Muscle of arm (tissue), 12 donors: ENCODE results near the gene MARS1. TPM values are rescaled to one million over a fixed set of nuclear protein-coding genes. Genes with fewer than 3 reads are reported as not detected.

Experiments
- polyA plus RNA-seq, 12 donors: library from polyadenylated mRNA; unstranded; fragments of 120-200 nt; gene quantifications; one replicate each; pipeline ENCODE4 v1.2.1, GENCODE V29; 2013; ENCODE audit not compliant: insufficient read length in 12 of 12

The MARS1 gene
- polyA plus RNA-seq, 12 donors, result 77.3 to 150 (median 93.0) TPM; not detected in 1

Other genes with a start within 250 kb of the MARS1 start
- gene STAC3, start 236.9 kb upstream of the MARS1 start, polyA plus RNA-seq, result 100 to 1,000 TPM in 11 of 12 donors, not detected in 1; 178 to 563 (median 396) TPM
- gene R3HDM2, start 57.0 kb upstream of the MARS1 start, polyA plus RNA-seq, result 10 to 100 TPM in 11 of 12 donors, not detected in 1; 36.4 to 92.7 (median 55.7) TPM
- gene INHBC, start 53.3 kb upstream of the MARS1 start, polyA plus RNA-seq, result under 1 TPM in 8 of 12 donors, not detected in 4; 0.07 to 0.33 (median 0.15) TPM
- 1 to 10 TPM in 10 of 12 donors, not detected in 2; 1.0 to 3.4 (median 2.2) TPM for gene INHBE, start 32.8 kb upstream of the MARS1 start, polyA plus RNA-seq
- 10 to 100 TPM in 6 of 12 donors, 1 to 10 TPM in 5, not detected in 1; 4.9 to 48.6 (median 10.1) TPM for gene GLI1, start 28.3 kb upstream of the MARS1 start, polyA plus RNA-seq
- gene ARHGAP9, start 8.2 kb upstream of the MARS1 start, polyA plus RNA-seq, result 10 to 100 TPM in 2 of 12 donors, 1 to 10 TPM in 9, not detected in 1; 3.4 to 18.7 (median 5.6) TPM
- gene DDIT3, start 32.4 kb downstream of the MARS1 start, polyA plus RNA-seq, result 10 to 100 TPM in 10 of 12 donors, 1 to 10 TPM in 1, not detected in 1; 8.5 to 15.6 (median 13.2) TPM
- gene MBD6, start 34.8 kb downstream of the MARS1 start, polyA plus RNA-seq, result 10 to 100 TPM in 11 of 12 donors, not detected in 1; 28.7 to 61.8 (median 39.2) TPM
- 100 to 1,000 TPM in 11 of 12 donors, not detected in 1; 142 to 314 (median 155) TPM for gene DCTN2, start 59.1 kb downstream of the MARS1 start, polyA plus RNA-seq
- gene KIF5A, start 62.0 kb downstream of the MARS1 start, polyA plus RNA-seq, result 1 to 10 TPM in 1 of 12 donors, under 1 TPM in 10, not detected in 1; 0.04 to 5.2 (median 0.21) TPM
- gene PIP4K2C, start 103.1 kb downstream of the MARS1 start, polyA plus RNA-seq, result 10 to 100 TPM in 11 of 12 donors, not detected in 1; 11.2 to 20.7 (median 12.2) TPM
- 10 to 100 TPM in 11 of 12 donors, not detected in 1; 20.8 to 48.7 (median 27.1) TPM for gene DTX3, start 116.8 kb downstream of the MARS1 start, polyA plus RNA-seq
- 10 to 100 TPM in 11 of 12 donors, not detected in 1; 24.8 to 40.3 (median 34.3) TPM for gene ARHGEF25, start 123.4 kb downstream of the MARS1 start, polyA plus RNA-seq
- gene B4GALNT1, start 145.1 kb downstream of the MARS1 start, polyA plus RNA-seq, result 10 to 100 TPM in 1 of 12 donors, 1 to 10 TPM in 10, not detected in 1; 1.7 to 12.2 (median 2.6) TPM
- gene OS9, start 206.1 kb downstream of the MARS1 start, polyA plus RNA-seq, result 100 to 1,000 TPM in 10 of 12 donors, 10 to 100 TPM in 1, not detected in 1; 98.8 to 179 (median 121) TPM